Smooth muscle cell (in vitro differentiated cells): ENCODE data around the gene VPS8. TPM values are rescaled to one million over a fixed set of nuclear protein-coding genes. Genes with fewer than 3 reads are reported as not detected.
A peak's percentile ranks its signal among the peaks of the same experiment; 100 is the strongest.

Experiments
- DNase-seq: peaks from one replicate; lab custom pipeline; 2025; ENCODE audit not compliant: unreplicated experiment; lab: John Stamatoyannopoulos, UW
- H2AFZ ChIP-seq: fragments of 200-600 bp; sonication (generic); 2 replicates; pipeline ENCODE4 v1.6.0; 2016; ENCODE audit warnings: antibody characterized with exemption, low read depth, mild to moderate bottlenecking
- H3F3A ChIP-seq: fragments of 200-600 bp; sonication (generic); 2 replicates; pipeline ENCODE4 v1.6.0; 2017; ENCODE audit warnings: antibody characterized with exemption, low read depth
- H3K27ac ChIP-seq: fragments of 200-600 bp; sonication (generic); 2 replicates; pipeline ENCODE4 v1.5.1; 2016; ENCODE audit warnings: low read depth, mild to moderate bottlenecking
- H3K27me3 ChIP-seq: fragments of 200-600 bp; sonication (generic); 2 replicates; pipeline ENCODE4 v1.6.1; 2016; ENCODE audit warnings: low read depth, mild to moderate bottlenecking
- H3K36me3 ChIP-seq: fragments of 200-600 bp; sonication (generic); 2 replicates; pipeline ENCODE4 v1.5.1; 2016; ENCODE audit warnings: low read depth
- H3K4me1 ChIP-seq: fragments of 200-600 bp; sonication (generic); 2 replicates; pipeline ENCODE4 v1.5.1; 2016; ENCODE audit warnings: low read depth
- H3K4me2 ChIP-seq: fragments of 200-600 bp; sonication (generic); 2 replicates; pipeline ENCODE4 v1.6.0; 2016; ENCODE audit warnings: mild to moderate bottlenecking
- H3K4me3 ChIP-seq: fragments of 200-600 bp; sonication (generic); 2 replicates; pipeline ENCODE4 v1.5.1; 2016; ENCODE audit warnings: mild to moderate bottlenecking
- H3K79me2 ChIP-seq: fragments of 200-600 bp; sonication (generic); 2 replicates; pipeline ENCODE4 v1.6.0; 2016; ENCODE audit warnings: low read depth, mild to moderate bottlenecking
- H3K9ac ChIP-seq: fragments of 200-600 bp; sonication (generic); 2 replicates; pipeline ENCODE4 v1.6.0; 2016; ENCODE audit warnings: low read depth
- H3K9me3 ChIP-seq: fragments of 200-600 bp; sonication (generic); replicated peaks from 2 replicates; pipeline ENCODE4 v1.5.1; 2016; ENCODE audit warnings: low read depth
- H4K20me1 ChIP-seq: fragments of 200-600 bp; sonication (generic); 2 replicates; pipeline ENCODE4 v1.6.0; 2016; ENCODE audit warnings: low read depth
- WGBS: methylation state at CpG from one replicate; pipeline ENCODE4 v1.1.7; 2016; ENCODE audit warnings: low lambda C conversion rate; 5-methylcytosine and 5-hydroxymethylcytosine counted together
- polyA plus RNA-seq: library from polyadenylated mRNA; unstranded; fragments of >200 nt; fragmentation: Nextera tagmentation; extraction: Ambion mirVana; gene quantifications from 2 replicates; pipeline ENCODE4 v1.2.1, GENCODE V29; 2016
- total RNA-seq: library from RNA; depleted of rRNA; stranded (reverse); fragments of >200 nt; gene quantifications from 2 replicates; pipeline ENCODE4 v1.2.3, GENCODE V29; 2014
- TF ChIP-seq, protein P1 (sequence below): fragments of 200-600 bp; sonication (generic); IDR thresholded peaks from 2 replicates; pipeline ENCODE4 v1.5.1; 2017; ENCODE audit warnings: borderline replicate concordance, mild to moderate bottlenecking, antibody characterized with exemption; ENCODE audit not compliant: insufficient read depth, poor library complexity, severe bottlenecking

Gene VPS8
- total and polyA plus RNA-seq, 2 experiments from 2014 or later, result 16.1 to 53.9 TPM

- H3K4me3 ChIP-seq, result peak overlapping the region; percentile 84
- TF ChIP-seq, protein P1, sequence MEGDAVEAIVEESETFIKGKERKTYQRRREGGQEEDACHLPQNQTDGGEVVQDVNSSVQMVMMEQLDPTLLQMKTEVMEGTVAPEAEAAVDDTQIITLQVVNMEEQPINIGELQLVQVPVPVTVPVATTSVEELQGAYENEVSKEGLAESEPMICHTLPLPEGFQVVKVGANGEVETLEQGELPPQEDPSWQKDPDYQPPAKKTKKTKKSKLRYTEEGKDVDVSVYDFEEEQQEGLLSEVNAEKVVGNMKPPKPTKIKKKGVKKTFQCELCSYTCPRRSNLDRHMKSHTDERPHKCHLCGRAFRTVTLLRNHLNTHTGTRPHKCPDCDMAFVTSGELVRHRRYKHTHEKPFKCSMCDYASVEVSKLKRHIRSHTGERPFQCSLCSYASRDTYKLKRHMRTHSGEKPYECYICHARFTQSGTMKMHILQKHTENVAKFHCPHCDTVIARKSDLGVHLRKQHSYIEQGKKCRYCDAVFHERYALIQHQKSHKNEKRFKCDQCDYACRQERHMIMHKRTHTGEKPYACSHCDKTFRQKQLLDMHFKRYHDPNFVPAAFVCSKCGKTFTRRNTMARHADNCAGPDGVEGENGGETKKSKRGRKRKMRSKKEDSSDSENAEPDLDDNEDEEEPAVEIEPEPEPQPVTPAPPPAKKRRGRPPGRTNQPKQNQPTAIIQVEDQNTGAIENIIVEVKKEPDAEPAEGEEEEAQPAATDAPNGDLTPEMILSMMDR, result no peak
- H3K4me2 ChIP-seq, result peak overlapping the region; percentile 92
- no peaks in the 10 kb centered on the region for H3K9me3 ChIP-seq
- peaks cover 6% of the 10 kb centered on the region for H3K4me1 ChIP-seq
- H2AFZ ChIP-seq, result peak overlapping the region; percentile 91
- H3K27ac ChIP-seq, result no peak overlapping the region
- H3K79me2 ChIP-seq, result peaks cover 18% of the 10 kb centered on the region
- no peak for DNase-seq
- H4K20me1 ChIP-seq, result peaks cover 3% of the 10 kb centered on the region
- WGBS, result 3% methylated on average over 3 of the region's 3 CpGs
- no peaks in the 10 kb centered on the region for H3K36me3 ChIP-seq
- H3F3A ChIP-seq, result peaks cover 4% of the 10 kb centered on the region
- no peaks in the 10 kb centered on the region for H3K27me3 ChIP-seq
- no peak overlapping the region for H3K9ac ChIP-seq
Observed at GRCh38 chr3:184811663-184811998, 335 bp upstream of the VPS8 start.

DNA sequence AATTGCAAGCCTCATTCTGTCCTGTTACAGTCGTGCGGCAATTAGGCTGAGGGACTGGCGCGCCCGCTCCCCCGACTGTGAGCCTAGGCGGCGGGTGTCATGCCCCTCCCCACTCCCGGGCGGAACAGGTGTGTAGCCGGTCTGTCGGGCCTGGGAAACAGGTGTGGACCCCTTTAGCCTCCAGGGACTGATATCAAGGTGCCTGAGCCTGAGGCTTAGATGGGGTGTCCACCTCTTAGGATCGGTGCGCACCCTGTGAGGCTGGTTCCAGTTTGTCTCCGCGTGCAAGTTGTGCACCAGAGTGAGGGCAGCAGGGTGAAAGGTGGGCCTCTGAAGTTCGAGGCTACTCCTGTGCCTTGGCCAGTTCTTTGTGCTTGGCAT, 686 bp downstream of the VPS8 start:
- H3K79me2 ChIP-seq, result peaks cover 18% of the 10 kb centered on the region
- H3K4me1 ChIP-seq, result peaks cover 6% of the 10 kb centered on the region
- H3K9me3 ChIP-seq, result no peaks in the 10 kb centered on the region
- H3K27ac ChIP-seq, result no peak overlapping the region
- peak overlapping the region; percentile 92 for H3K4me2 ChIP-seq
- H3K36me3 ChIP-seq, result no peaks in the 10 kb centered on the region
- 10% methylated on average over 17 of the region's 17 CpGs for WGBS
- DNase-seq, result no peak
- TF ChIP-seq, protein P1, result no peak
- H4K20me1 ChIP-seq, result peaks cover 3% of the 10 kb centered on the region
- H3K9ac ChIP-seq, result peak overlapping the region; percentile 80
- H3F3A ChIP-seq, result peaks cover 4% of the 10 kb centered on the region
- H3K4me3 ChIP-seq, result peak overlapping the region; percentile 84
- peak overlapping the region; percentile 98 for H2AFZ ChIP-seq
- H3K27me3 ChIP-seq, result no peaks in the 10 kb centered on the region

GRCh38 chr3:184813357-184813756, 1.4 kb downstream of the VPS8 start:
- Histone ChIP-seq H3K9ac (no peak overlapping the region), H3K9me3 (no peaks in the 10 kb centered on the region), H3F3A (peaks cover 4% of the 10 kb centered on the region), H2AFZ (no peak overlapping the region), H3K27me3 (no peaks in the 10 kb centered on the region), H3K4me2 (peak overlapping the region; percentile 92), H3K4me1 (peaks cover 6% of the 10 kb centered on the region), H3K79me2 (peaks cover 18% of the 10 kb centered on the region), H3K4me3 (no peak overlapping the region), H3K36me3 (no peaks in the 10 kb centered on the region), H3K27ac (no peak overlapping the region), H4K20me1 (peaks cover 3% of the 10 kb centered on the region)
- no peak for DNase-seq
- TF ChIP-seq, protein P1, result no peak
- 90% methylated on average over 3 of the region's 3 CpGs for WGBS

GRCh38 chr3:184814214-184814613, 2.2 kb downstream of the VPS8 start:
- H3K9ac ChIP-seq, result peak overlapping the region; percentile 29
- DNase-seq, result no peak

More at GRCh38 chr3:184814214-184814613, 2.2 kb downstream of the VPS8 start:
- Histone ChIP-seq H3K79me2 (peaks cover 18% of the 10 kb centered on the region), H3K27ac (peak overlapping the region; percentile 85), H3K27me3 (no peaks in the 10 kb centered on the region), H3K36me3 (no peaks in the 10 kb centered on the region), H2AFZ (no peak overlapping the region), H3F3A (peaks cover 4% of the 10 kb centered on the region), H3K9me3 (no peaks in the 10 kb centered on the region), H3K4me1 (peaks cover 6% of the 10 kb centered on the region), H3K4me3 (no peak overlapping the region), H3K4me2 (peak overlapping the region; percentile 13), H4K20me1 (peaks cover 3% of the 10 kb centered on the region)
- TF ChIP-seq, protein P1, result no peak
